GM12878 (cell line): ENCODE measurements around the gene TLR5.

Source experiments
- CREM ChIP-seq: IDR thresholded peaks from 2 replicates; pipeline ENCODE4 v1.6.1; 2014; ENCODE audit warnings: antibody characterized with exemption, low read depth
- TF ChIP-seq, protein P1 (sequence below): fragments of 450-650 bp; formaldehyde crosslinking; IDR thresholded peaks from 2 replicates; pipeline ENCODE4 v1.5.0; 2022; ENCODE audit warnings: mild to moderate bottlenecking, missing genetic modification characterization
- TF ChIP-seq, protein P2 (sequence below): fragments of 450-650 bp; IDR thresholded peaks from 2 replicates; pipeline ENCODE4 v1.6.1; 2017; ENCODE audit warnings: mild to moderate bottlenecking, moderate library complexity
- TF ChIP-seq, protein P3 (sequence below), 3 experiments: IDR thresholded peaks in 2 of 3; conservative IDR thresholded peaks in 1 of 3; 2 replicates each; pipeline ENCODE4 v1.5.1; 2011; ENCODE audit warnings: low read depth in 3 of 3, low read length in 3 of 3, mild to moderate bottlenecking in 3 of 3, control low read depth in 2 of 3, moderate library complexity in 2 of 3, inconsistent platforms in 1 of 3, mixed read lengths in 1 of 3; ENCODE audit not compliant: control insufficient read depth in 2 of 3, insufficient read depth in 1 of 3; ENCODE audit errors: extremely low read depth in 1 of 3

DNA sequence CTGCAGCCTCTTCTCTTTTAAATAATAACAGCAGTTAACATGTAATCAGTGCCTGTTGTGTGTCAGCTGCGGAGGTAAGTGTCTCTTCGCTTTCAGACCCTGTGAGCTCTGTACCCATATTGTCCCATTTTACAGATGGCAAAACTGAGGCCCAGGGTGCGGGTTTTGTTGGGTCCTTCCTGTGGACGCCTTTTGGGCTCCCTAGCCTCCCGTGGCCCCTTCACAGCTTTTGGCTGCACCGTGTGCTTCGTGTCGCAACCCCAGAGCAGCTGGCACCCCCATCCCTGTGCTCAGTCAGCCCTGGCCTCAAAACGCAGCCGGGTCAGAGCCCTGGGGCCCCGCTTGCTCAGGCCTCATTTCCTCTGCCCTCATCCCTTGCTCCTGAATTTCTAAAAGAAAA is 53.8 kb downstream of the TLR5 start:
- TF ChIP-seq, protein P1, sequence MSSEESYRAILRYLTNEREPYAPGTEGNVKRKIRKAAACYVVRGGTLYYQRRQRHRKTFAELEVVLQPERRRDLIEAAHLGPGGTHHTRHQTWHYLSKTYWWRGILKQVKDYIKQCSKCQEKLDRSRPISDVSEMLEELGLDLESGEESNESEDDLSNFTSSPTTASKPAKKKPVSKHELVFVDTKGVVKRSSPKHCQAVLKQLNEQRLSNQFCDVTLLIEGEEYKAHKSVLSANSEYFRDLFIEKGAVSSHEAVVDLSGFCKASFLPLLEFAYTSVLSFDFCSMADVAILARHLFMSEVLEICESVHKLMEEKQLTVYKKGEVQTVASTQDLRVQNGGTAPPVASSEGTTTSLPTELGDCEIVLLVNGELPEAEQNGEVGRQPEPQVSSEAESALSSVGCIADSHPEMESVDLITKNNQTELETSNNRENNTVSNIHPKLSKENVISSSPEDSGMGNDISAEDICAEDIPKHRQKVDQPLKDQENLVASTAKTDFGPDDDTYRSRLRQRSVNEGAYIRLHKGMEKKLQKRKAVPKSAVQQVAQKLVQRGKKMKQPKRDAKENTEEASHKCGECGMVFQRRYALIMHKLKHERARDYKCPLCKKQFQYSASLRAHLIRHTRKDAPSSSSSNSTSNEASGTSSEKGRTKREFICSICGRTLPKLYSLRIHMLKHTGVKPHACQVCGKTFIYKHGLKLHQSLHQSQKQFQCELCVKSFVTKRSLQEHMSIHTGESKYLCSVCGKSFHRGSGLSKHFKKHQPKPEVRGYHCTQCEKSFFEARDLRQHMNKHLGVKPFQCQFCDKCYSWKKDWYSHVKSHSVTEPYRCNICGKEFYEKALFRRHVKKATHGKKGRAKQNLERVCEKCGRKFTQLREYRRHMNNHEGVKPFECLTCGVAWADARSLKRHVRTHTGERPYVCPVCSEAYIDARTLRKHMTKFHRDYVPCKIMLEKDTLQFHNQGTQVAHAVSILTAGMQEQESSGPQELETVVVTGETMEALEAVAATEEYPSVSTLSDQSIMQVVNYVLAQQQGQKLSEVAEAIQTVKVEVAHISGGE = no peak
- TF ChIP-seq CREM = no peak
- TF ChIP-seq, protein P2, sequence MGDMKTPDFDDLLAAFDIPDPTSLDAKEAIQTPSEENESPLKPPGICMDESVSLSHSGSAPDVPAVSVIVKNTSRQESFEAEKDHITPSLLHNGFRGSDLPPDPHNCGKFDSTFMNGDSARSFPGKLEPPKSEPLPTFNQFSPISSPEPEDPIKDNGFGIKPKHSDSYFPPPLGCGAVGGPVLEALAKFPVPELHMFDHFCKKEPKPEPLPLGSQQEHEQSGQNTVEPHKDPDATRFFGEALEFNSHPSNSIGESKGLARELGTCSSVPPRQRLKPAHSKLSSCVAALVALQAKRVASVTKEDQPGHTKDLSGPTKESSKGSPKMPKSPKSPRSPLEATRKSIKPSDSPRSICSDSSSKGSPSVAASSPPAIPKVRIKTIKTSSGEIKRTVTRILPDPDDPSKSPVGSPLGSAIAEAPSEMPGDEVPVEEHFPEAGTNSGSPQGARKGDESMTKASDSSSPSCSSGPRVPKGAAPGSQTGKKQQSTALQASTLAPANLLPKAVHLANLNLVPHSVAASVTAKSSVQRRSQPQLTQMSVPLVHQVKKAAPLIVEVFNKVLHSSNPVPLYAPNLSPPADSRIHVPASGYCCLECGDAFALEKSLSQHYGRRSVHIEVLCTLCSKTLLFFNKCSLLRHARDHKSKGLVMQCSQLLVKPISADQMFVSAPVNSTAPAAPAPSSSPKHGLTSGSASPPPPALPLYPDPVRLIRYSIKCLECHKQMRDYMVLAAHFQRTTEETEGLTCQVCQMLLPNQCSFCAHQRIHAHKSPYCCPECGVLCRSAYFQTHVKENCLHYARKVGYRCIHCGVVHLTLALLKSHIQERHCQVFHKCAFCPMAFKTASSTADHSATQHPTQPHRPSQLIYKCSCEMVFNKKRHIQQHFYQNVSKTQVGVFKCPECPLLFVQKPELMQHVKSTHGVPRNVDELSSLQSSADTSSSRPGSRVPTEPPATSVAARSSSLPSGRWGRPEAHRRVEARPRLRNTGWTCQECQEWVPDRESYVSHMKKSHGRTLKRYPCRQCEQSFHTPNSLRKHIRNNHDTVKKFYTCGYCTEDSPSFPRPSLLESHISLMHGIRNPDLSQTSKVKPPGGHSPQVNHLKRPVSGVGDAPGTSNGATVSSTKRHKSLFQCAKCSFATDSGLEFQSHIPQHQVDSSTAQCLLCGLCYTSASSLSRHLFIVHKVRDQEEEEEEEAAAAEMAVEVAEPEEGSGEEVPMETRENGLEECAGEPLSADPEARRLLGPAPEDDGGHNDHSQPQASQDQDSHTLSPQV = no peak
- TF ChIP-seq, protein P3, sequence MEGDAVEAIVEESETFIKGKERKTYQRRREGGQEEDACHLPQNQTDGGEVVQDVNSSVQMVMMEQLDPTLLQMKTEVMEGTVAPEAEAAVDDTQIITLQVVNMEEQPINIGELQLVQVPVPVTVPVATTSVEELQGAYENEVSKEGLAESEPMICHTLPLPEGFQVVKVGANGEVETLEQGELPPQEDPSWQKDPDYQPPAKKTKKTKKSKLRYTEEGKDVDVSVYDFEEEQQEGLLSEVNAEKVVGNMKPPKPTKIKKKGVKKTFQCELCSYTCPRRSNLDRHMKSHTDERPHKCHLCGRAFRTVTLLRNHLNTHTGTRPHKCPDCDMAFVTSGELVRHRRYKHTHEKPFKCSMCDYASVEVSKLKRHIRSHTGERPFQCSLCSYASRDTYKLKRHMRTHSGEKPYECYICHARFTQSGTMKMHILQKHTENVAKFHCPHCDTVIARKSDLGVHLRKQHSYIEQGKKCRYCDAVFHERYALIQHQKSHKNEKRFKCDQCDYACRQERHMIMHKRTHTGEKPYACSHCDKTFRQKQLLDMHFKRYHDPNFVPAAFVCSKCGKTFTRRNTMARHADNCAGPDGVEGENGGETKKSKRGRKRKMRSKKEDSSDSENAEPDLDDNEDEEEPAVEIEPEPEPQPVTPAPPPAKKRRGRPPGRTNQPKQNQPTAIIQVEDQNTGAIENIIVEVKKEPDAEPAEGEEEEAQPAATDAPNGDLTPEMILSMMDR (IDR thresholded peaks at IDR 0.05 in 2 of 3, conservative IDR thresholded peaks at IDR 0.05 in 1 of 3; ENCODE audit: control insufficient read depth in 2 of 3, extremely low read depth in 1 of 3, insufficient read depth in 1 of 3, low read depth in 3 of 3, low read length in 3 of 3) = no peak
